HCT116 (cell line): ENCODE results near the gene ZNF202. TPM values are rescaled to one million over a fixed set of nuclear protein-coding genes. Genes with fewer than 3 reads are reported as not detected.

Experiments
- ATAC-seq: fragments of 200-7000 bp; cut with Tn5 transposase; 2 replicates; pipeline ENCODE4 v1.9.1; 2020; ENCODE audit warnings: mild to moderate bottlenecking, moderate library complexity
- BruUV-seq: library from RNA; stranded (reverse); fragments of 400-500 nt; replicated peaks from 2 replicates; lab custom pipeline; 2021; lab: Mats Ljungman, UMichigan
- CTCF ChIA-PET: fragments of 300-600 bp; sonication (Branson Sonifier 250); formaldehyde crosslinking; loops from one replicate; lab custom pipeline; 2021; ENCODE audit warnings: antibody characterized with exemption; lab: Charles Lee
- POLR2A ChIA-PET: fragments of 300-600, 350-600 bp; sonication (Branson Sonifier 250); formaldehyde crosslinking; loops from one replicate; lab custom pipeline; 2021; ENCODE audit warnings: antibody characterized with exemption; lab: Charles Lee
- RAD21 ChIA-PET, 2 experiments: fragments of 300-600 bp; sonication (Branson Sonifier 250); formaldehyde crosslinking; loops; one replicate each; lab custom pipeline; 2023; ENCODE audit warnings: low total read pairs in 2 of 2; ENCODE audit not compliant: uncharacterized antibody in 2 of 2, unreplicated experiment in 2 of 2, low non-redundant PET in 1 of 2; lab: Charles Lee
- DNase-seq: peaks from one replicate; pipeline ENCODE4 v3.0.0-alpha.2; 2010; ENCODE audit warnings: low read depth, low spot score
- H2AFZ ChIP-seq: fragments of 200-600 bp; shearing (Covaris generic), sonication (generic); 2 replicates; pipeline ENCODE4 v1.6.1; 2017; ENCODE audit warnings: low read depth, mixed run types, mixed read lengths, antibody characterized with exemption, low read length; ENCODE audit not compliant: poor library complexity, severe bottlenecking
- H3K27ac ChIP-seq: 2 replicates; pipeline ENCODE4 v1.5.1; 2012; ENCODE audit warnings: low read depth, low read length
- H3K27me3 ChIP-seq: fragments of 200-600 bp; sonication (generic); 2 replicates; pipeline ENCODE4 v1.6.1; 2016; ENCODE audit warnings: mixed run types, low read length, mixed read lengths; ENCODE audit not compliant: insufficient read depth
- H3K36me3 ChIP-seq, 2 experiments: fragments of 200-500 bp in 1 of 2; fragments of 200-600 bp in 1 of 2; sonication (Bioruptor generic) in 1 of 2; sonication (generic) in 1 of 2; 2 replicates each; pipeline versions ENCODE4 v1.5.1 to v1.6.1; 2014 to 2016; ENCODE audit warnings: low read length in 2 of 2, inconsistent platforms in 1 of 2, mixed read lengths in 1 of 2, mixed run types in 1 of 2; ENCODE audit not compliant: insufficient read depth in 2 of 2, control insufficient read depth in 1 of 2
- H3K4me1 ChIP-seq, 2 experiments: fragments of 200-600 bp in 1 of 2; sonication (generic) in 1 of 2; 2 replicates each; pipeline versions ENCODE4 v1.5.1 to v1.6.1; 2012 to 2017; ENCODE audit warnings: low read length in 2 of 2, inconsistent platforms in 1 of 2, mild to moderate bottlenecking in 1 of 2, mixed read lengths in 1 of 2, mixed run types in 1 of 2, moderate library complexity in 1 of 2; ENCODE audit not compliant: insufficient read depth in 2 of 2, control insufficient read depth in 1 of 2
- H3K4me2 ChIP-seq: fragments of 200-600 bp; sonication (generic); 2 replicates; pipeline ENCODE4 v1.6.1; 2017; ENCODE audit warnings: mixed run types, low read length, mixed read lengths
- H3K4me3 ChIP-seq, 2 experiments: fragments of 200-600 bp in 1 of 2; sonication (generic) in 1 of 2; replicated peaks in 1 of 2; 2 replicates each; pipeline ENCODE4 v1.5.1; 2011 to 2016; ENCODE audit warnings: low read length in 2 of 2, control low read depth in 1 of 2, low read depth in 1 of 2, mild to moderate bottlenecking in 1 of 2, mixed read lengths in 1 of 2, mixed run types in 1 of 2
- H3K79me2 ChIP-seq: fragments of 200-600 bp; sonication (generic); 2 replicates; pipeline ENCODE4 v1.6.1; 2017; ENCODE audit warnings: mild to moderate bottlenecking, mixed run types, low read length, moderate library complexity, mixed read lengths; ENCODE audit not compliant: insufficient read depth
- H3K9ac ChIP-seq: fragments of 200-600 bp; sonication (generic); 2 replicates; pipeline ENCODE4 v1.6.1; 2016; ENCODE audit warnings: low read length, mixed read lengths
- H3K9me2 ChIP-seq: fragments of 200-600 bp; sonication (generic), shearing (Covaris generic); 2 replicates; pipeline ENCODE4 v1.6.1; 2017; ENCODE audit warnings: mixed run types, mild to moderate bottlenecking, moderate library complexity; ENCODE audit not compliant: insufficient read depth
- H3K9me3 ChIP-seq, 2 experiments: fragments of 200-500 bp in 1 of 2; fragments of 200-600 bp in 1 of 2; sonication (Bioruptor generic) in 1 of 2; sonication (generic) in 1 of 2; 2 replicates each; pipeline ENCODE4 v1.6.1; 2014 to 2017; ENCODE audit warnings: low read length in 2 of 2, mixed read lengths in 2 of 2, inconsistent platforms in 1 of 2, low read depth in 1 of 2, mild to moderate bottlenecking in 1 of 2, mixed run types in 1 of 2, moderate library complexity in 1 of 2; ENCODE audit not compliant: control insufficient read depth in 1 of 2, insufficient read depth in 1 of 2
- H4K20me1 ChIP-seq: fragments of 200-600 bp; sonication (generic), shearing (Covaris generic); 2 replicates; pipeline ENCODE4 v1.6.1; 2017; ENCODE audit warnings: mixed run types, mild to moderate bottlenecking, moderate library complexity; ENCODE audit not compliant: insufficient read depth
- CTCF ChIP-seq, 3 experiments: fragments of 200-600 bp in 1 of 3; sonication (generic) in 1 of 3; IDR thresholded peaks in 2 of 3; conservative IDR thresholded peaks in 1 of 3; 2 replicates each; pipeline ENCODE4 v1.5.1; 2012 to 2017; ENCODE audit warnings: low read depth in 2 of 3, low read length in 2 of 3, antibody characterized with exemption in 1 of 3, borderline replicate concordance in 1 of 3, control low read depth in 1 of 3, mild to moderate bottlenecking in 1 of 3, mixed read lengths in 1 of 3, mixed run types in 1 of 3, moderate library complexity in 1 of 3; ENCODE audit not compliant: insufficient read depth in 1 of 3
- EZH2 ChIP-seq: fragments of 200-600 bp; sonication (generic); IDR thresholded peaks from 2 replicates; pipeline ENCODE4 v1.6.1; 2017; ENCODE audit warnings: antibody characterized with exemption, mixed run types
- FOSL1 ChIP-seq: IDR thresholded peaks from 2 replicates; pipeline ENCODE4 v1.6.1; 2012; ENCODE audit warnings: low read depth
- MAX ChIP-seq: IDR thresholded peaks from 2 replicates; pipeline ENCODE4 v1.6.1; 2012
- POLR2A ChIP-seq: IDR thresholded peaks from 2 replicates; pipeline ENCODE4 v1.7.0; 2011; ENCODE audit warnings: borderline replicate concordance; ENCODE audit not compliant: insufficient read depth, insufficient read length; ENCODE audit errors: extremely low read depth
- POLR2AphosphoS5 ChIP-seq: IDR thresholded peaks from 2 replicates; pipeline ENCODE4 v1.6.1; 2011; ENCODE audit warnings: mild to moderate bottlenecking, low read depth, low read length, moderate library complexity
- RAD21 ChIP-seq: IDR thresholded peaks from 2 replicates; pipeline ENCODE4 v1.6.1; 2012; ENCODE audit warnings: low read depth, mild to moderate bottlenecking
- intact Hi-C: fragments of 100-400 bp; cut with micrococcal nuclease; formaldehyde crosslinking; loops from 2 replicates; pipeline ENCODE4 v1.10.0; 2022
- total RNA-seq: library from RNA; stranded (reverse); gene quantifications from one replicate; pipeline ENCODE4 v1.2.1, GENCODE V29; 2021; ENCODE audit not compliant: unreplicated experiment

Gene ZNF202
- total RNA-seq, 1 experiment from 2014 or later: 16.9 TPM

DNA sequence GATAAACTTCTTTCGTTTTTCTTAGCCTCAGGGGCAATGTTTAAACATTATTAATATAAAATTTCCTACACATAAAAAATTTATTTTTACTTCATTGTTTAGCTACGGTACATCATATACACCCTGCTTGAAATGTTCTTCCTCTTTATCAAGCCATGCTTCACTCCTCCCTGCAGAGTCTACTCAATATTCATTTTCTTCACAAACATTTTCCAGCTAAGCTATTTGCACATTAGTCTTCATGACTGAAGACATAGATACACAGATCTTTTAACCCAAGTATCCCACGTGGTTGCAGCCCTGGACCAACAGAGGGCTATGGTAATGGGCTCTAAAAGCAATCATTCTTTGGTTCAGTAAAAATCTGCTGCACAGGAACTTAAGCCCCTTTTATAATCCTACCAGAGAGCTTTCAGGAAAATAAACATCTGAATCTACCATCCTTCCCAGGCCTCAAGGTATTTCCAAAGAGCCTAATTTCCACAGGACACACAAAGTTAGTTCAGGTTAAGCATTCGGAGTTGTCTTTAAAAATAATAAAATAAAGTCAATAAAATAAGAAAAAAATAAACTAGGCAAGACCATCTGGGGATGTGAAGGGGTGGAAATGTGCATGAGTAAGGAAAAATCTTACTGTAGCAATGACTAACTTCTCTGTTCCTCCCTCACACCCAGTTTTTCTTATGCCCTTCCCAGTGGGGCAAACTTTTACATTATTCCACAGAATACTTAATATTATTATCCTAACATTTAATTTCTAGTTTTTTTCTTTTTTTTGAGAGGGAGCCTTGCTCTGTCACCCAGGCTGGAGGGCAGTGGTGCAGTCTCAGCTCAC, 34.5 kb upstream of the ZNF202 start:
- Histone ChIP-seq H3K9me2 (no peaks in the 10 kb centered on the region), H3K4me1 (no peaks in the 10 kb centered on the region), H3K4me2 (no peak overlapping the region), H2AFZ (no peak overlapping the region), H3K27me3 (no peaks in the 10 kb centered on the region), H3K27ac (no peak overlapping the region), H3K9me3 (no peaks in the 10 kb centered on the region), H3K36me3 (no peaks in the 10 kb centered on the region), H4K20me1 (no peaks in the 10 kb centered on the region), H3K79me2 (no peaks in the 10 kb centered on the region), H3K4me3 (no peak overlapping the region), H3K9ac (no peak overlapping the region)
- ATAC-seq (no peak), DNase-seq (no peak)
- POLR2A ChIA-PET: no interaction called here
- TF ChIP-seq POLR2AphosphoS5 (no peak), RAD21 (no peak), POLR2A (no peak), EZH2 (no peak)
- CTCF ChIA-PET: interaction anchor here (0.8 kb wide), 1 partner anchor 65 kb away, joined by 3 read pairs; no protein-coding TSS in a partner anchor
- no TSS peak for BruUV-seq
- intact Hi-C loops: no loop called here
- RAD21 ChIA-PET: no interaction called here

DNA sequence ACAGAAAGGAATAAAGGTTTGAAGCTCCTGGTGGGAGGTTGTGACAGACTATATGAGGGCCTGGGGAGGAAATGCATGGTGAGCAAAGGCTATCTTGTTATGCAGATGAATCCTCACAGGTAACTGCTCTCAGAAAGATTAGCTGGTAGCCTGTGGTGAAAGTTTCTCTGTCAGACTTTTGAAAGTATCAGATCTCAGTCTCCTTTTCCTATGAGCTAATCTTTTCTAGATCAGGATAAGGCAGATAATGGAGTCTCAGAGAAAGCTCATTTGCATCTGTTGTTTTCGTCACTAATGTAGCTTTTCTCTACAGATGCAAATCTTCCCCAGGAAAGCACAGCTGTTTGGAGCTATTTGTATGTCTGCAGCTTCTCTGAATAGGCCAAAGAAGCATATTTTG, 33.8 kb upstream of the ZNF202 start:
- H3K36me3 ChIP-seq: no peaks in the 10 kb centered on the region
- ChIA-PET POLR2A (no interaction called here), CTCF (interaction anchor here (0.8 kb wide), 1 partner anchor 64 kb away, joined by 3 read pairs; no protein-coding TSS in a partner anchor)
- no peaks in the 10 kb centered on the region for H3K4me1 ChIP-seq
- no peak overlapping the region for H3K4me2 ChIP-seq
- H3K27ac ChIP-seq: no peak overlapping the region
- no peaks in the 10 kb centered on the region for H3K9me3 ChIP-seq
- H3K9me2 ChIP-seq: no peaks in the 10 kb centered on the region
- no peak for TF ChIP-seq FOSL1
- no peak for TF ChIP-seq CTCF (IDR thresholded peaks at IDR 0.05 in 2 of 3, conservative IDR thresholded peaks at IDR 0.05 in 1 of 3; ENCODE audit: borderline replicate concordance in 1 of 3, insufficient read depth in 1 of 3, low read depth in 2 of 3, low read length in 2 of 3)
- TF ChIP-seq MAX: no peak
- TF ChIP-seq, all 23 proteins: peak for 0
- no peak for ATAC-seq
- H4K20me1 ChIP-seq: no peaks in the 10 kb centered on the region
- H3K79me2 ChIP-seq: no peaks in the 10 kb centered on the region
- RAD21 ChIA-PET: no interaction called here
- H3K9ac ChIP-seq: no peak overlapping the region
- intact Hi-C loops: no loop called here
- H2AFZ ChIP-seq: no peak overlapping the region
- no peaks in the 10 kb centered on the region for H3K27me3 ChIP-seq
- BruUV-seq: no TSS peak
- no peak overlapping the region for H3K4me3 ChIP-seq
- DNase-seq: no peak
